Hematopoietic multipotent progenitor cell treated with erythropoietin and hydrocortisone succinate and interleukin-3 and kit ligand, for 6 days (in vitro differentiated cells): ENCODE results near the gene P2RX1.

ENCODE experiments used
- DNase-seq: peaks from one replicate; pipeline ENCODE4 v3.0.0-alpha.2; 2015

P2RX1 gene

DNA sequence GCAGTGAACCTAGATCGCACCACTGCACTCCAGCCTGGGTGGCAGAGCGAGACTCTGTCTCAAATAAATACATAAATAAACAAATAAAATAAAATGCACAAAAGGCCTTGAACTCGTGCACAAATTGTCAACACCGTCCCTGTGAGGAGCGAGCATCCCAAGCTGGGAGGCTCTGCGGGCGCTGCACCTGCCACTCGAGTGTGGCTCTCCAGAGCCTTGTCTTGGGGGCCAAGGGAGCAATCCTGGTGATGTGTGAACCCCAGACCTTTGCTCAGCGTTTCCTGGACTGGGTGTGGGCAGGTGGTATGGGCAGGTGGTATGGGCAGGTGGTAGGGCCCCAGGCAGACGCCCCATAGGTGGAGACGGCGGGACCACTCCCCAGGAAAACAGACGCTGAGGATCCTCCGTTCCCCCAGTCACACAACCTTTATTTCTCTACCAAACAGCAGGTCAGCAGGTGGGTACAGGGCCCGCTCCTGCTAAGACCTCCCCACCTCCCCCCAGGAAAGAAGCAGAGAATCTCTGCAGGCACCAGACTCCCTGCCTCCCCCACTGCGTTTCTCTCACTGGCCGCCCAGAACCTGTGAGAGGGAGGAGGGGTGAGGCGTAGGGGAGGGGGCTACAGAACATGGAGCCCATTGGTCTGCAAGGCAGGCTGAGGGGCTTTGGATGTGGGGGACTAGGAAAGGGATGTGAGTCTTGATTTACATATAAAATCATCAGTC is 7.4 kb upstream of the P2RX1 start:
- DNase-seq: no peak

GRCh38 chr17:3922765-3923164 is 6.5 kb upstream of the P2RX1 start:
- DNase-seq: no peak

GRCh38 chr17:3921502-3922319 is 5.4 kb upstream of the P2RX1 start:
- DNase-seq: no peak

GRCh38 chr17:3921006-3921405 is 4.7 kb upstream of the P2RX1 start:
- no peak for DNase-seq

DNA sequence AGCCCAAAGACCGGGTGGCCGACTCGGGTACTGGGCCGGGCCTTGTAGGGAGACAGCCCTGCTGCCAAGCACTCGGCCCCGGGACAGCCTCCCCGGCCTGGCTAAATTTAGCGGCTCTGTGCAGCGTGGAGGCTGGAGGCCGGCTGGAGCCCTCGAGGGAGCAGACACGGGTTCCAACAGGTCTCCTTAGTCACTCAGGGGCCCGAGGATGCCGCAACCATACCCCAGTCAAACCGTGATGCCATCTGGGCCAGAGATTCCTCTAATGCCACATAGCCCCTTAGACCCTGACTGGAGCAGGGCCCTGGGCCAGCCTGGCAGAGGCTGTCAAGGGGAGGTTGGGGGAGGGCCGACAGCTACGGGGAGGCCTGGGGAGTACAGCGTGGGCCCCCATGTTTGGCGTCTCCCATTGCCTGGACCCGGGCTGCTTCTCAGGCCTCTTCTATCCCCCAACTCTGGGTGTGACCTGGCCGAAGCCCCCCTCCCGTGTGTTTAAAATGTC is 2.9 kb upstream of the P2RX1 start:
- DNase-seq: no peak

DNA sequence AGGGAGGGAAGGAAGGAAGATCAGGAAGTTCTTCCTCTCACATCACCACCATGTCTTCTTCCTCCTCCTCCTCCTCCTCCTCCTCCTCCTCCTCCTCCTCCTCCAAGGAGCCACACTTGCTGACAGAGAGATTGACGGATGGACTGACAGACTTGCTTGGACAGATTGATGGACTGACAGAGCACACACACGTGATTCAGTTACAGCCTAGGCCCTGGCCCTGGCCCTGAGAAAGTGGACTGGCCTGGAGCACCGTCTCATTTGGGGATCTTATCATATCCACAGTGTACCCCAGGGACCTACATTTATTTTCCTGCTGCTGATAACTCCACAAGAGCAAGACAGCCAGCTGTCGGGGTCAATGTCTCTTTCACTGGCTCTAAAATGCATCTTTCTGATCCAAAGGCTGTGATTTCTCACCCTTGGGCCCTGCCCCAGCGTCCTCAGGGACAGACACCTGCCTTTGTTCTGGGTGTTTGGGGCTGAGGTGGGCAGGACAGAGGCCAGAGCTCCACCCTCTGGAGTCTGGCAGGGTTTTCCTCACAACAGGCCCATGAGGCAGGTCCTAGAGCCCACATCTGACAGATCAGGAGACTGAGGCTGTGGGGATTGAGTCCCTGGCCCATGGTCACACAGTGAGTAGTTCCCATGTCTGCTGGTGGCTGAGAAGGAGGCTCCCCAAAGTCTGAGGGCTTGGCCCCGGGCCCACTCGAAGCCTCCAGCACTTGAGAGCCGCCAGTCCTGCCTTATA is 2.3 kb upstream of the P2RX1 start:
- DNase-seq: no peak

DNA sequence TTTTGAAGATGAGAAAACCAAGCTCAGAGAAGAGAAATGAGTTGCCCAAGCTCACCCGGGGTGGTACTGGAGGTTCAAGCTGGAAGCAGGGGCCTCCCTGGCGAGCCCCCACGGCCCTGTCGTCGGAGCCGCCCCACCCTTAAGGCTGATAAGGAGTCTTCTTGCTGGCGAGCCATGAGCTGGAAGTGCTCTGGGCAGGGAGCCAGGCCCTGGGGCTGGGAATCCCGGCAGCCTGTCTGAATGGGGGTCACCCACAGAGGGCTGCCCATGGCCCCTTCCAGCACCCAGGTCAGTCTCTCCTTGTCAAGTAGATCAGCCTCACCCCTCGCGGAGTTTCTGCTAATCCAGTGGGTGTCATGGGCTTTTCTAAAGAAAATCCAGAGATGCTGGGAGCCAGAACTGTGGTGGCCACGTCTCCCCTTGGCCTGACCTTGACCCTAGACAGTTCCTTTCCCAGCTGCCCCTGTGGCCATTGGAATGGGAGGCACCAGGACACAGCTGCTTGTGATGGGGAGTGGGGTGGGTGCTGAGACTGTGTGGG is 1.2 kb upstream of the P2RX1 start:
- DNase-seq: peak; percentile 82

GRCh38 chr17:3916825-3917224 is 560 bp upstream of the P2RX1 start:
- peak; percentile 75 for DNase-seq

DNA sequence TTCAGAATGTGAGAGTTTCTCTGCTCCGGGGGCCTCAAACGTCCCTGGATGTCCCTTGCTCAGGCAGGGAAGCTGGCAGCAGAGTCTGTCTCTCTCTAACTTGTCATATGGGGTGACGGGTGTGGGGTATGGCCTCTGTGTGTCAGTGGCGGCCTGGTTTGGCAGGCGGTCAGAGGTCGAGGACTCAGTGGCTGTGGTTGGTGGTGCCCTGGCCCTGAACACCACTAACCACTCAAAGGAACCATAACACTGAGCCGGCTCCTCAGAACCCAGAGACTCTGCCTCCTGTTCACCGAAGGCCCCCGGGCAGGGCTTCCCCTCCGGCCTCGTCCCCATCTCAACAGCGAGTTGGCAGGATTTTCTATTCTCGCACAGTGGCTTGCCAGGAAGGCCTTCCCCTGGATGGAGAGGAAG is 677 bp downstream of the P2RX1 start:
- DNase-seq: peak; percentile 68

GRCh38 chr17:3914312-3914670 is 2.0 kb downstream of the P2RX1 start:
- DNase-seq: peak; percentile 59

DNA sequence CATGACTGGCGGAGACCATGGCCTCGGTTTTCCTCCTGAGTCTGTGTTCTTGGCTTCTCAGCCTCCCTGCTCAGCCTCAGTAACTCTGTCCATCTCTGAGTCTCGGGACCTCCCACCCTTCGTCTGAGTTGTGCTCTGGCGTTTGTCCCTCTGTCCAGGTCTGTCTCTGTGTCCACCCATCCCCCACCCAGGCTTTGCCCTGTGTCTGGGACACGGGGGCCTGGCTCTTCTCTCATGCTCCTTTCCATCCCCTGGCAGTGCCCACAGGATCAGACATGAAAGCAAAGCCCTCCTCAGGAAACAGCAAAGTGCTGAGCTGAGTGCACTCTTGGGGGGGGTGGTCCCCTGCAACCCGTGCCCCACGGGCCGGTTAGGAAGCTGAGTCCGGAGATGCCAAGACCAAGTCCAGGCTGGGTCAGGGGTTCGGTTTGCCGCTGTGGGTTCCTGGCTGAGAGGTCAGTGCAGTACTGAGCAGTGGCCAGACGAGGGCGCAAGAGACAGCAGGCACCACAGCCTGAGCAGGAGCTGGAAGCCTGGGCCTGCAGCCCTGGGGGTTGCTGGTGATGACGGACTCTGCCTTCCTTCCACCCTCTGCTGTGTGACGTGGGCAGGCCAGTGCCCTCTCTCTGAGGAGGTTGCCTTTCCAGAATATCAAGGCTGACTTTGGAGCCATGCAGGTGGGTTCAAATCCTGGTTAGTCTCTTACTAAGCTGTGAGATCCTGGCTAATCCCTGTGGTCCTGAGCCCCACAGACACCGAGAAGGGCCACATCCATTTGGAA is 2.5 kb downstream of the P2RX1 start:
- peak; percentile 91 for DNase-seq

DNA sequence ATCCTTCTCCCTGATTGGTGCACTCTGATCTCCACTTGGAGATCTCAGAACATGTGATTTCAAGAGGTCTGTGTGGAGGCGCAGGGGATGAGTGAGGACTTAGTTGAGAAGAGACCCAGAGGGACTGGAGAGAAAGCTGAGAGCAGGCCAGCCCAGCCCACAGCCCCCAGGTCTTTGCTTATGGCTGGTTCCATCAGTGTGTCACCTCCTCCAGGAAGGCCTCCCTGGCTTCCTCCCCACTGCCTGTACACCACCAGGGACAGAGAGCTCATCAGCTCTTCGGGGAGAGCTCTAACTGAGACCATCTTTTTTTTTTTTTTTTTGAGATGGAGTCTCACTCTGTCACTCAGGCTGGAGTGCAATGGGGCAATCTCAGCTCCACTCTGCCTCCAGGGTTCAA is 3.4 kb downstream of the P2RX1 start:
- no peak for DNase-seq

GRCh38 chr17:3911271-3912053 is 4.8 kb downstream of the P2RX1 start:
- peak; percentile 63 for DNase-seq

DNA sequence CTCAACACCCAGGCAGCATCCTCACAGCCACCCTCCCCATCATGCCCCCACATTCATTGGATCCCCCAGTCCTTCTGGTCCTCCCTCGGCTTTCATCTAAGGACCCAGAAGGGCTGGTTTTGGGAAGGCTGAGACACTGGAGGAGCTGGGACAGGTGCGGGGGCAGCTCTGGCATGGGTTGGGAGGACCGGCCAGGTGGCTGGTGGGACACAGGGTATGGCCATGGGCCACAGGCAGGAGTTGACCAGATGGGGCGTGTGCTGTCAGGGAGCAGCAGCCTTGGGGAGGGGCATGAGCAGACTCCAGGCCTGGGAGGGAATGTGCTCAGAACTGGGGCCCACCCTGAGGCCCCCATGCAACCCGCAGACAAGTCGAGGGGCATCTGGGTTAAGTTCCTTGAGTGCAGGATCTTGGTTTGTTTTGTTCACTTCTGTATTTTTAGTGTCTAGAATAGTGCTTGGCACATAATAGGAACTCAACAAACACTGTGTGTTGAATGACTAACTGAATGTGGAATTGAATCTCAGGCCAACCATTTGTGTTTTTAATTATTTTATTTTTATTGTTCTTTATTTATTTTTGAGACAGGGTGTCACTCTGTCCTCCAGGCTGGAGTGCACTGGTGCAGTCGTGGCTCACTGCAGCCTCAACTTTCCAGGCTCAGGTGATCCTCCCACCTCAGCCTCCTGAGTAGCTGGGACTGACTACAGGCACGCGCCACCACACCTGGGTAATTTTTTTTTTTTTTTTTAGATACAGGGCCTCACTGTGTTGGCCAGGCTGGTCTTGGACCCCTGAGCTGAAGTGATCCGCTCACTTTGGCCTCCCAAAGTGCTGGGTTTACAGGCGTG is 5.6 kb downstream of the P2RX1 start:
- DNase-seq: no peak

- DNase-seq: no peak
Measured at GRCh38 chr17:3909257-3909656, 7.0 kb downstream of the P2RX1 start.

- no peak for DNase-seq
Measured at GRCh38 chr17:3907483-3908216, 8.6 kb downstream of the P2RX1 start.

- no peak for DNase-seq
Measured at GRCh38 chr17:3906881-3907280, 9.4 kb downstream of the P2RX1 start.

GRCh38 chr17:3905017-3905520 is 11.2 kb downstream of the P2RX1 start:
- DNase-seq: no peak

GRCh38 chr17:3904501-3904900 is 11.8 kb downstream of the P2RX1 start:
- DNase-seq: no peak

GRCh38 chr17:3903881-3904290 is 12.4 kb downstream of the P2RX1 start:
- DNase-seq: no peak
